ENCODE measurements around the gene CYFIP1.

Gene CYFIP1

GRCh38 chr15:22916606-22917350, 63.4 kb downstream of the CYFIP1 start:
- peaks cover 60% of the 10 kb centered on the region for H3K36me3 ChIP-seq (ENCODE audit: insufficient read depth, low read length)
- no peaks in the 10 kb centered on the region for H3K4me1 ChIP-seq (ENCODE audit: insufficient read depth, low read length)
- no peaks in the 10 kb centered on the region for H3K27me3 ChIP-seq (ENCODE audit: insufficient read depth, low read length)
- no peaks in the 10 kb centered on the region for H3K9me3 ChIP-seq (ENCODE audit: low read length)
- no peak overlapping the region for H3K4me3 ChIP-seq (ENCODE audit: low read length)
- H2AFZ ChIP-seq (ENCODE audit: low read depth, low read length): no peak overlapping the region

- Histone ChIP-seq H3K4me1 (ENCODE audit: insufficient read depth, low read length) (no peaks in the 10 kb centered on the region), H3K27me3 (ENCODE audit: insufficient read depth, low read length) (no peaks in the 10 kb centered on the region), H3K4me3 (ENCODE audit: low read length) (no peak overlapping the region), H2AFZ (ENCODE audit: low read depth, low read length) (no peak overlapping the region), H3K9me3 (ENCODE audit: low read length) (no peaks in the 10 kb centered on the region), H3K36me3 (ENCODE audit: insufficient read depth, low read length) (peaks cover 66% of the 10 kb centered on the region)
These were observed 64.2 kb downstream of the CYFIP1 start for GRCh38 chr15:22915866-22916515.

GRCh38 chr15:22913646-22914380, 66.4 kb downstream of the CYFIP1 start:
- H3K36me3 ChIP-seq (ENCODE audit: insufficient read depth, low read length): peaks cover 80% of the 10 kb centered on the region
- H3K4me3 ChIP-seq (ENCODE audit: low read length): no peak overlapping the region
- H2AFZ ChIP-seq (ENCODE audit: low read depth, low read length): no peak overlapping the region
- H3K27me3 ChIP-seq (ENCODE audit: insufficient read depth, low read length): no peaks in the 10 kb centered on the region
- no peaks in the 10 kb centered on the region for H3K9me3 ChIP-seq (ENCODE audit: low read length)
- H3K4me1 ChIP-seq (ENCODE audit: insufficient read depth, low read length): no peaks in the 10 kb centered on the region

GRCh38 chr15:22912256-22912655, 67.9 kb downstream of the CYFIP1 start:
- Histone ChIP-seq H3K27me3 (ENCODE audit: insufficient read depth, low read length) (no peaks in the 10 kb centered on the region), H3K4me1 (ENCODE audit: insufficient read depth, low read length) (no peaks in the 10 kb centered on the region), H3K36me3 (ENCODE audit: insufficient read depth, low read length) (peaks cover 78% of the 10 kb centered on the region), H3K9me3 (ENCODE audit: low read length) (no peaks in the 10 kb centered on the region), H3K4me3 (ENCODE audit: low read length) (no peak overlapping the region), H2AFZ (ENCODE audit: low read depth, low read length) (no peak overlapping the region)

- no peak overlapping the region for H3K4me3 ChIP-seq (ENCODE audit: low read length)
- no peak overlapping the region for H2AFZ ChIP-seq (ENCODE audit: low read depth, low read length)
- no peaks in the 10 kb centered on the region for H3K4me1 ChIP-seq (ENCODE audit: insufficient read depth, low read length)
- H3K27me3 ChIP-seq (ENCODE audit: insufficient read depth, low read length): no peaks in the 10 kb centered on the region
- no peaks in the 10 kb centered on the region for H3K9me3 ChIP-seq (ENCODE audit: low read length)
- H3K36me3 ChIP-seq (ENCODE audit: insufficient read depth, low read length): peaks cover 76% of the 10 kb centered on the region
These were observed 68.9 kb downstream of the CYFIP1 start for GRCh38 chr15:22911306-22911705.

- Histone ChIP-seq H3K27me3 (ENCODE audit: insufficient read depth, low read length) (no peaks in the 10 kb centered on the region), H3K9me3 (ENCODE audit: low read length) (no peaks in the 10 kb centered on the region), H3K4me1 (ENCODE audit: insufficient read depth, low read length) (no peaks in the 10 kb centered on the region), H3K36me3 (ENCODE audit: insufficient read depth, low read length) (peaks cover 65% of the 10 kb centered on the region), H3K4me3 (ENCODE audit: low read length) (no peak overlapping the region), H2AFZ (ENCODE audit: low read depth, low read length) (no peak overlapping the region)
These were observed 71.3 kb downstream of the CYFIP1 start for GRCh38 chr15:22908830-22909229.

GRCh38 chr15:22907161-22907950, 72.8 kb downstream of the CYFIP1 start:
- no peaks in the 10 kb centered on the region for H3K27me3 ChIP-seq (ENCODE audit: insufficient read depth, low read length)
- no peak overlapping the region for H2AFZ ChIP-seq (ENCODE audit: low read depth, low read length)
- no peaks in the 10 kb centered on the region for H3K9me3 ChIP-seq (ENCODE audit: low read length)
- no peak overlapping the region for H3K4me3 ChIP-seq (ENCODE audit: low read length)
- H3K36me3 ChIP-seq (ENCODE audit: insufficient read depth, low read length): peaks cover 72% of the 10 kb centered on the region
- H3K4me1 ChIP-seq (ENCODE audit: insufficient read depth, low read length): no peaks in the 10 kb centered on the region

- Histone ChIP-seq H3K9me3 (ENCODE audit: low read length) (no peaks in the 10 kb centered on the region), H2AFZ (ENCODE audit: low read depth, low read length) (no peak overlapping the region), H3K27me3 (ENCODE audit: insufficient read depth, low read length) (no peaks in the 10 kb centered on the region), H3K36me3 (ENCODE audit: insufficient read depth, low read length) (peaks cover 69% of the 10 kb centered on the region), H3K4me1 (ENCODE audit: insufficient read depth, low read length) (no peaks in the 10 kb centered on the region), H3K4me3 (ENCODE audit: low read length) (no peak overlapping the region)
These were observed 75.4 kb downstream of the CYFIP1 start for GRCh38 chr15:22904736-22905135.

GRCh38 chr15:22903961-22904534, 76.1 kb downstream of the CYFIP1 start:
- Histone ChIP-seq H3K27me3 (ENCODE audit: insufficient read depth, low read length) (no peaks in the 10 kb centered on the region), H2AFZ (ENCODE audit: low read depth, low read length) (no peak overlapping the region), H3K4me3 (ENCODE audit: low read length) (no peak overlapping the region), H3K9me3 (ENCODE audit: low read length) (no peaks in the 10 kb centered on the region), H3K4me1 (ENCODE audit: insufficient read depth, low read length) (no peaks in the 10 kb centered on the region), H3K36me3 (ENCODE audit: insufficient read depth, low read length) (peaks cover 64% of the 10 kb centered on the region)

- H3K9me3 ChIP-seq (ENCODE audit: low read length): no peaks in the 10 kb centered on the region
- peaks cover 57% of the 10 kb centered on the region for H3K36me3 ChIP-seq (ENCODE audit: insufficient read depth, low read length)
- H3K4me3 ChIP-seq (ENCODE audit: low read length): no peak overlapping the region
- H3K27me3 ChIP-seq (ENCODE audit: insufficient read depth, low read length): no peaks in the 10 kb centered on the region
- H2AFZ ChIP-seq (ENCODE audit: low read depth, low read length): no peak overlapping the region
- H3K4me1 ChIP-seq (ENCODE audit: insufficient read depth, low read length): no peaks in the 10 kb centered on the region
These were observed 76.7 kb downstream of the CYFIP1 start for GRCh38 chr15:22903427-22903826.

GRCh38 chr15:22902981-22903380, 77.2 kb downstream of the CYFIP1 start:
- Histone ChIP-seq H3K9me3 (ENCODE audit: low read length) (no peaks in the 10 kb centered on the region), H3K27me3 (ENCODE audit: insufficient read depth, low read length) (no peaks in the 10 kb centered on the region), H3K4me1 (ENCODE audit: insufficient read depth, low read length) (no peaks in the 10 kb centered on the region), H2AFZ (ENCODE audit: low read depth, low read length) (no peak overlapping the region), H3K36me3 (ENCODE audit: insufficient read depth, low read length) (peaks cover 56% of the 10 kb centered on the region), H3K4me3 (ENCODE audit: low read length) (no peak overlapping the region)

- H3K9me3 ChIP-seq (ENCODE audit: low read length): no peaks in the 10 kb centered on the region
- no peaks in the 10 kb centered on the region for H3K27me3 ChIP-seq (ENCODE audit: insufficient read depth, low read length)
- no peak overlapping the region for H3K4me3 ChIP-seq (ENCODE audit: low read length)
- no peaks in the 10 kb centered on the region for H3K4me1 ChIP-seq (ENCODE audit: insufficient read depth, low read length)
- no peak overlapping the region for H2AFZ ChIP-seq (ENCODE audit: low read depth, low read length)
- peaks cover 55% of the 10 kb centered on the region for H3K36me3 ChIP-seq (ENCODE audit: insufficient read depth, low read length)
These were observed 77.6 kb downstream of the CYFIP1 start for GRCh38 chr15:22902578-22902977.

All from neuron (in vitro differentiated cells).